ENCODE measurements around the gene TARS2.

Gene TARS2

GRCh38 chr1:150543500-150544143 is 56.4 kb downstream of the TARS2 start:
- no peak for DNase-seq

GRCh38 chr1:150544204-150544603 is 57.0 kb downstream of the TARS2 start:
- no peak for DNase-seq

- DNase-seq = no peak
Observed at GRCh38 chr1:150545486-150546032, 58.3 kb downstream of the TARS2 start.

- no peak for DNase-seq
Observed at GRCh38 chr1:150546294-150546937, 59.2 kb downstream of the TARS2 start.

- no peak for DNase-seq
Observed at GRCh38 chr1:150548324-150548631, 61.1 kb downstream of the TARS2 start.

GRCh38 chr1:150548632-150549495 is 61.6 kb downstream of the TARS2 start, which contains the start of gene ADAMTSL4:
ADAMTSL4 (plus strand) TSS chr1:150549408; CDS start chr1:150552289, 2,881 bp downstream.
- no peak for DNase-seq

GRCh38 chr1:150549496-150550221 is 62.4 kb downstream of the TARS2 start:
- no peak for DNase-seq

GRCh38 chr1:150550222-150551050 is 63.2 kb downstream of the TARS2 start:
- no peak for DNase-seq

GRCh38 chr1:150551051-150551783 is 64.0 kb downstream of the TARS2 start:
- no peak for DNase-seq

GRCh38 chr1:150551784-150552127 is 64.5 kb downstream of the TARS2 start:
- no peak for DNase-seq

- DNase-seq = no peak
Observed at GRCh38 chr1:150552128-150552910, 65.1 kb downstream of the TARS2 start.

- no peak for DNase-seq
Observed at GRCh38 chr1:150552911-150553289, 65.7 kb downstream of the TARS2 start.

- DNase-seq = no peak
Observed at GRCh38 chr1:150553392-150554085, 66.3 kb downstream of the TARS2 start.

GRCh38 chr1:150554086-150554452 is 66.8 kb downstream of the TARS2 start:
- no peak for DNase-seq

GRCh38 chr1:150555198-150555970 is 68.2 kb downstream of the TARS2 start:
- DNase-seq = no peak

GRCh38 chr1:150555971-150556865 is 69.0 kb downstream of the TARS2 start:
- no peak for DNase-seq

- no peak for DNase-seq
Observed at GRCh38 chr1:150557065-150557600, 69.9 kb downstream of the TARS2 start.

All from cerebellar nuclear complex (tissue), 1 donor.